Astrocyte of the spinal cord (primary cell): ENCODE results near the gene MSI2.

Source experiments
- DNase-seq: peaks from one replicate; pipeline ENCODE4 v3.0.0; 2011; ENCODE audit warnings: low read depth, low spot score
- H3K4me3 ChIP-seq: 2 replicates; pipeline ENCODE4 v1.5.1; 2011; ENCODE audit warnings: low read depth, mild to moderate bottlenecking, low read length, moderate library complexity
- in situ Hi-C: cut with HindIII; loops from 2 replicates; pipeline ENCODE4 v1.10.0; 2017; ENCODE audit warnings: low sequenced_read_pairs
- TF ChIP-seq, protein P1 (sequence below): IDR thresholded peaks from 2 replicates; pipeline ENCODE4 v1.5.1; 2012; ENCODE audit warnings: low read depth, mild to moderate bottlenecking, low read length, inconsistent platforms

Gene MSI2

GRCh38 chr17:57627591-57627990, 371.3 kb downstream of the MSI2 start:
- DNase-seq: no peak

DNA sequence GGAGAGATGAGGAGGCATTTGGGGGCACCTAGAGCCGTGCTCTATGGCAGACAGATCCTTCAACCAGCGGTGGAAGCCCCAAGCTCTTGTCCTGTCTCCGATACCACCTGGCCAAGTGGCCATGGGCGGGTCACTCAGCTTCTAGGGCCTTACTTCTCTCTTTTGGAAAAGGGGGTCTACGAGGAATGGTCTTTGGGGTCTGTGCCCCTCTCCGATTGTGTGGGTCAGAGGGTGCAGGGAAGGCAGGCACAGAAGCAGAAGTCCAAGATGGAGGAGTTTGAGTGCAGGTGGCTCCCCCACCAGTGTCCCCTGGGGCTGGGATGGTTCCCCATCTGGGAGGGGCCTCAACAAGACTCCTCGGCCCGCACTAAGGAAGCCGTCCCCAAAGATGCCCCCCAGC, 372.1 kb downstream of the MSI2 start:
- no peak for DNase-seq
- in situ Hi-C loops: no loop called here
- H3K4me3 ChIP-seq: no peak overlapping the region
- TF ChIP-seq, protein P1, sequence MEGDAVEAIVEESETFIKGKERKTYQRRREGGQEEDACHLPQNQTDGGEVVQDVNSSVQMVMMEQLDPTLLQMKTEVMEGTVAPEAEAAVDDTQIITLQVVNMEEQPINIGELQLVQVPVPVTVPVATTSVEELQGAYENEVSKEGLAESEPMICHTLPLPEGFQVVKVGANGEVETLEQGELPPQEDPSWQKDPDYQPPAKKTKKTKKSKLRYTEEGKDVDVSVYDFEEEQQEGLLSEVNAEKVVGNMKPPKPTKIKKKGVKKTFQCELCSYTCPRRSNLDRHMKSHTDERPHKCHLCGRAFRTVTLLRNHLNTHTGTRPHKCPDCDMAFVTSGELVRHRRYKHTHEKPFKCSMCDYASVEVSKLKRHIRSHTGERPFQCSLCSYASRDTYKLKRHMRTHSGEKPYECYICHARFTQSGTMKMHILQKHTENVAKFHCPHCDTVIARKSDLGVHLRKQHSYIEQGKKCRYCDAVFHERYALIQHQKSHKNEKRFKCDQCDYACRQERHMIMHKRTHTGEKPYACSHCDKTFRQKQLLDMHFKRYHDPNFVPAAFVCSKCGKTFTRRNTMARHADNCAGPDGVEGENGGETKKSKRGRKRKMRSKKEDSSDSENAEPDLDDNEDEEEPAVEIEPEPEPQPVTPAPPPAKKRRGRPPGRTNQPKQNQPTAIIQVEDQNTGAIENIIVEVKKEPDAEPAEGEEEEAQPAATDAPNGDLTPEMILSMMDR: no peak

More at GRCh38 chr17:57627591-57627990, 371.3 kb downstream of the MSI2 start:
- TF ChIP-seq, protein P1: no peak
- in situ Hi-C loops: no loop called here
- H3K4me3 ChIP-seq: no peak overlapping the region

GRCh38 chr17:57629470-57629869, 373.1 kb downstream of the MSI2 start:
- TF ChIP-seq, protein P1: no peak
- DNase-seq: no peak
- H3K4me3 ChIP-seq: no peak overlapping the region
- in situ Hi-C loops: no loop called here

- in situ Hi-C loops: no loop called here
- TF ChIP-seq, protein P1: no peak
- DNase-seq: no peak
- H3K4me3 ChIP-seq: no peak overlapping the region
Measured at GRCh38 chr17:57629886-57630285, 373.6 kb downstream of the MSI2 start.

GRCh38 chr17:57630736-57631135, 374.4 kb downstream of the MSI2 start:
- H3K4me3 ChIP-seq: no peak overlapping the region
- no peak for DNase-seq
- TF ChIP-seq, protein P1: no peak
- in situ Hi-C loops: no loop called here

DNA sequence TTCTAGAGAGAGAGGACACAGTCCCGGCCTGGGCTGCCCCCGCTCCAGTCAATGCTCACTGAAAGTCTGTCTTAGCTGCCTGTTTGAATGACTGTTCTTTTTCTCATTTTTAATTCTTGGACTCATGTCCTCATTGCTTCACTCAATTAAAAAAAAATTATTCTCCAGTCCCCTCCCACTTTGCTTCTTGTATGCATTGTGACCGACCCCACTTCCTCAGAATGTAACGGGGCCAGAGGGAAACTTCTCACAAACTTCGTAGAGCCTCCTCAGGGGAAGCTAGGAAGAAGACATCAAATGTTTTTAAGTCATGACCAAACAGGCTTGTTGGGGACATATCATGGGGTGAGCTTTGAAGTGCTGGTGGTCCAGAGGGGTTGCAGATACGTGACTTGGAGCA, 375.5 kb downstream of the MSI2 start:
- DNase-seq: no peak
- TF ChIP-seq, protein P1: no peak
- in situ Hi-C loops: no loop called here
- H3K4me3 ChIP-seq: no peak overlapping the region

DNA sequence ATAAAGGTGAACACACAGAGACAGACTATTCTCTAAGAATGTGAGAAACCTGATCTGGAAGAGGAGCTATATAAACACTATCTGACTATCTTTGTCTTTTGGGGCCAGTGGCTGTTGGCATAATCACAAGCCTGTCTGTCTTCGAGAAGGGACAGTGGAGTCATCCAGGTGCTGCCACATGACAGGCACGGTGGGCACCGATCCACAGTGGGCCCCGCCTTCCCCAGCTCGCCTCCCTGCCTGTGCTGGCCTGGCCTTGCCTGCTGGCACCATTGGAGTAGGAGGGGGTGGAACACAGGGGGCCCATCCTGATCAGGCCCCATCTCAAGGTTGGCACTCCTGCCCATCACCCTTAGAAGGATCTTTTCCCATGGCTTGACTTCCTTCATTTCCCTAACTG, 376.0 kb downstream of the MSI2 start:
- TF ChIP-seq, protein P1: no peak
- no peak for DNase-seq
- H3K4me3 ChIP-seq: no peak overlapping the region
- in situ Hi-C loops: no loop called here
